GM12865 (cell line): ENCODE data around the gene MTX3.

Source experiments
- DNase-seq: peaks from one replicate; pipeline ENCODE4 v3.0.0; 2010; ENCODE audit warnings: low read depth
- H3K4me3 ChIP-seq: 2 replicates; pipeline ENCODE4 v1.5.1; 2011; ENCODE audit warnings: mild to moderate bottlenecking, low read depth, low read length, control low read depth
- TF ChIP-seq, protein P1 (sequence below): IDR thresholded peaks from 2 replicates; pipeline ENCODE4 v1.5.1; 2011; ENCODE audit warnings: low read length, control low read depth, low read depth, inconsistent platforms; ENCODE audit not compliant: insufficient read depth; ENCODE audit errors: missing control alignments

Gene MTX3

DNA sequence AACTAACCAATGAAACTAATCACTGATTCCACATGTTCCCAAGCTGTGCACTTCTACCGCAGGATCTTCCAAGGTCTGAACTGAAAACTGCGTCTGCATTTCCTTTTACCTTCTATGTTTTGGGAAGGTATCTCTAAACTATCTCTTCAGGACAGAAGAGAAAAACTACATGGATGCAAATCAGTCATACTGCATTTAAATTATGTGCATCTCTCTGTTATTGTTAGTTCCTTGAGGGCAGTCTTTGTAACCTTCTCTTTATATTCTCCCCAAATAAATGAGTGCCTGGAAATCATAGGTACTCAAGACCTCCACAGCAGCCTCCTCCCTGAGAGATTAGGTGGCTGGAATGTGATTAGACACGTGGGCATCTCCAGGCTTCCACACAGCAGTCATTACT is 17.1 kb downstream of the MTX3 start:
- DNase-seq: no peak
- TF ChIP-seq, protein P1, sequence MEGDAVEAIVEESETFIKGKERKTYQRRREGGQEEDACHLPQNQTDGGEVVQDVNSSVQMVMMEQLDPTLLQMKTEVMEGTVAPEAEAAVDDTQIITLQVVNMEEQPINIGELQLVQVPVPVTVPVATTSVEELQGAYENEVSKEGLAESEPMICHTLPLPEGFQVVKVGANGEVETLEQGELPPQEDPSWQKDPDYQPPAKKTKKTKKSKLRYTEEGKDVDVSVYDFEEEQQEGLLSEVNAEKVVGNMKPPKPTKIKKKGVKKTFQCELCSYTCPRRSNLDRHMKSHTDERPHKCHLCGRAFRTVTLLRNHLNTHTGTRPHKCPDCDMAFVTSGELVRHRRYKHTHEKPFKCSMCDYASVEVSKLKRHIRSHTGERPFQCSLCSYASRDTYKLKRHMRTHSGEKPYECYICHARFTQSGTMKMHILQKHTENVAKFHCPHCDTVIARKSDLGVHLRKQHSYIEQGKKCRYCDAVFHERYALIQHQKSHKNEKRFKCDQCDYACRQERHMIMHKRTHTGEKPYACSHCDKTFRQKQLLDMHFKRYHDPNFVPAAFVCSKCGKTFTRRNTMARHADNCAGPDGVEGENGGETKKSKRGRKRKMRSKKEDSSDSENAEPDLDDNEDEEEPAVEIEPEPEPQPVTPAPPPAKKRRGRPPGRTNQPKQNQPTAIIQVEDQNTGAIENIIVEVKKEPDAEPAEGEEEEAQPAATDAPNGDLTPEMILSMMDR: no peak
- no peak overlapping the region for H3K4me3 ChIP-seq

DNA sequence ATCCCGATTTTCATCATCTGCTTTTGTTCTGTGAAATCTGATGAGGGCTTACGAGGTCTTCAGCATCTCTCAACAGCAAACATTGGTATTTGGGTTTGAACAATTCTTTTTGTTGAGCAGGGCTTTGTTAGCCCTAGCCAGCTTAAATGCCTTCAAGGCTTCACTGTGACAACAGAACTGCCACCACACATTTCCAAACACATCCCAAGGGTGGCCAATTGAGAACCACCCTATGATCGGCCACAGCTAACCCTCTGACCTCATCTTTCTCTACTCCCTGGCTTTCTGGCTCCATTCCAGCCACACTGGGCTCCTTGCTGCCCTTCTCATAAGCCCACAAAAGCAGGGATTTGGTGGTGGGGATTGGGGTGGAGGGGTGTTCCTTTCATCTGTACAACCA is 17.6 kb downstream of the MTX3 start:
- TF ChIP-seq, protein P1: no peak

DNA sequence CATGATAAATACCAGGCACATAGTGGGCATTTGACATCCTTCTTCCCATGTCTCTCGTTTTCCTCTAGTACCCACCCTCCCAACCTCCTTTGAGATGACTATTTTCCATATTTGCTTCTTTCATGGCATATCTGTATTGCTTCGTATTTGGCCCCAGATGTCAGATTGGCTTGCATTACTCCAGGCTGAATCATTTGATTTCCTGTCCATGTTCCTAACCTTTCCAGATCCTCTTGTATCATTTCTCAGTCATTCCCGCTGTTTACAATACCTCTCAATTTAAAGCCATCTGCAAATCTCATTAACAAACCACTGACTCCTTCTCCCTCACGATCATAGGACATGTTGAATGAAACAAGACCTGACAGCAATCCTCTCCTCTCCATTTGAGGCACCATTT is 19.9 kb downstream of the MTX3 start:
- TF ChIP-seq, protein P1: no peak
- no peak for DNase-seq
- no peak overlapping the region for H3K4me3 ChIP-seq

More for the DNA sequence above, 17.6 kb downstream of the MTX3 start:
- no peak for DNase-seq
- no peak overlapping the region for H3K4me3 ChIP-seq

DNA sequence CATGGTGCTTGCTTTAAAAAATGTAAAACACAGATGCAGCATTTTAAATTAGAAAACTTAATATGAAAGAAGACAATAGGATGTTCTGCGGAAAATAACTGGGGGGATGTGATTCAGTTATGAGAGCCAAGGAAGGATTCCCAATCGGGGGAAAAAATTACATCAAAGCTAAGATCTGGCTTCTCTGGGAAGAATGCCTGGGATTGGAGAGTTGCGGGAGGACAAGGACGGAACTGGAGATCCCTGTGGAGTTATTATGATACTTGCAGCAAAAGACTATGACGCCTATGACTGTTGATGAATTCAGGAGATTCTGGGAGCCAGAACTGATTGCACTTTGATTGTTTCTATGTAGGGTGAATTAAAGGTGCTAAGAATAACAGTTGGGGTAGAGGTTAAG is 24.6 kb downstream of the MTX3 start:
- H3K4me3 ChIP-seq: no peak overlapping the region
- TF ChIP-seq, protein P1: no peak
- DNase-seq: no peak

DNA sequence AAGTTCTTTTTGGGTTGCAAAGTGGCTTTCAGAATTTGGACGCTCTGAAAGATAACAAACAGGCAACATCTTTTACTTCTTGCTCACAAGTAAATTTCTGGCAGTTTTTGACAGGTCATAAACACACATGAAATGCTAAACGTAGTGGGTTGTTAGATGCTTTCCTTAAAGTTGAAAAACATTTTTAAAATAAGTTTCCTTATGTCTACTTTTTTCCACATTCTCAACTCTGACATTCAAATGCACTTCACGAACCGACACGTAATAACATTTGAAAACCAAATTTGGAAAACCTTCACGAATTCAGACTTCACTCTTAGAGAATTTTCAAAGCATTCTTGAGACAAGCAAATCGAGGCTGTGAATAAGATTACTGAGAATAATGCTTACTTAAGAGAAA is 26.9 kb downstream of the MTX3 start:
- TF ChIP-seq, protein P1: no peak
- H3K4me3 ChIP-seq: no peak overlapping the region
- DNase-seq: no peak

DNA sequence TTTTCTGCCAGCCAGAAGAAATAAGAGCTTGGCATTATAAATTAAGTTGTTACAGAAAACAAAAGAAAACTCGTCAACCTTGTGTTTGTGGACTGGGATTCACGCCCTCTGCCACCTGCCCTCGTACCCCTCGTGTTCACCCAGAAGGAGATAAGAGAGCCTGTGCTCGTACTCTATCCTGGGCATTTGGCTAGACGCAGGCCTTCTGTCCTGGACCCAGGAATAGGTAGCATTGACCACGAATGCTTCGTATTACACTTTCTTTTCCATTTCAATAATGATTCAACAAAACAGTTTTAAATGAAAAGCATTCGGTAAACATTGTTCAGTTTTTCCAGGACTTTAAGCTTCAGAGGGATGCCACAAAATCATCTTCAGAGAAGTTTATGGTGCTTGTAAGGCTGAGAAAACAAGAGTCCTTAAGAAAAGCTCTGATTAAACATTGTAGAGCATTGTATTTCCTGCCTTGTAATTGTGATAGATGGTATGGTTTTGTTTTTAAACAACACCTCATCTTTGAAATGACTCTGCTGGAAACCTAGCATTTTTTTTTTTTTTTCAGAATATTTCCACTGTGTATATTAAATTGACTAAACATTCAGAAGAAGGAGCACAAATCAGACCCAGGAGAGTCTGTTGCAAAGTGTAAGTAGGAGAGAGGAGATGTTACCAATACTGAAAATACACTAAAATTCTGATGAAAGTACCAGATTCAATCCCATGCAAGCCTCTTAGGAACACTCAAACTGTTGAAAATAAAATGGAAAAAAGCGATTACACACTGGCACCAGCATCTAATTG is 27.6 kb downstream of the MTX3 start:
- no peak overlapping the region for H3K4me3 ChIP-seq
- TF ChIP-seq, protein P1: no peak
- DNase-seq: no peak
